Right lung (tissue), 5 donors: ENCODE results near the gene SMAD6. TPM values are rescaled to one million over a fixed set of nuclear protein-coding genes. Genes with fewer than 3 reads are reported as not detected.
"Not testable (repeated sequence)": the region's sequence is repeated elsewhere in the genome, so short reads cannot be mapped to it uniquely, and the experiment has no call there.

Experiments used
- DNase-seq, 2 donors: peaks; one replicate each; pipeline ENCODE4 v3.0.0-alpha.2; 2013
- polyA plus RNA-seq, 5 donors: library from polyadenylated mRNA; unstranded; fragments of 120-200 nt; gene quantifications; one replicate each; pipeline versions ENCODE4 v1.2.1 to v1.2.3, GENCODE V29; 2013; ENCODE audit warnings: inconsistent platforms in 1 of 5, low replicate concordance in 1 of 5; ENCODE audit not compliant: insufficient read length in 5 of 5, insufficient read depth in 1 of 5

The SMAD6 gene
- polyA plus RNA-seq, 5 donors, result 19.0 to 37.5 (median 31.4) TPM

DNA sequence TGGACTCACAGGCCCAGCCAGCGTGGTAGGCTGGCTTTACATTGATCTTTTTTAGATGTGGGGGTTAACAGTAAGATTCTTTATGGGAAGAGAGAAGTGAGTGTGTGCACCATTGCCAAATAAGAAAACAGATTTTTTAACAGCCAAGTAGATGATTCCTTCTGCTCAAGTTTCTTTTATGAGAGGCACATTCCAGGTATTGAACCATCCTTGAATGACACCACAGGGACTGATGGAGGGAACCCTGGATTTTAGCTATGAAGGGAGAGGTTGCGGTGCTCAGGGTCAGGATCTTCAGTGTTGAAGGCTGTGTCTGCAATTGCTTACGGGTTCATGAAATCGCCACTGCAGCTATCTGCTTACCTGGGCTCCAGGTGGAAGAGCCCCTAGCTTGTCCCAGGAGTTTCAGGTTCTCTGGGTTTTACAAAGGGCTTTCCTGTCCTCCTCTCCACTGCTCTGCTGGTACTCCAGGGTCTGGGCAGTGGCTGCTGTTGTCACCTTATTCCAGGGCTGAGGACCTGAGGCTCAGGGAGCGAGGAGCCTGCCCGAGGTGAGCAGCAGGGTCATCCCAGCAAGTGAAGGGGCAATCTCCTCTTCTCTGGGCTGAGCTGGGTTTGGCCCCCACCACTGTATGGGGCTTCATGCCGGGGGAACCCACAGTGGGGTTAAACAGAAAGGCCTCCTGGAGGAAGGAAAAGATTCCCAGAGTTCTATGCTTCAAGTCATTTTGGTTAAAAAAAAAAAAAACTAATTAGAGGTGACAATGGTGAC is 53.4 kb downstream of the SMAD6 start:
- DNase-seq, result no peak

DNA sequence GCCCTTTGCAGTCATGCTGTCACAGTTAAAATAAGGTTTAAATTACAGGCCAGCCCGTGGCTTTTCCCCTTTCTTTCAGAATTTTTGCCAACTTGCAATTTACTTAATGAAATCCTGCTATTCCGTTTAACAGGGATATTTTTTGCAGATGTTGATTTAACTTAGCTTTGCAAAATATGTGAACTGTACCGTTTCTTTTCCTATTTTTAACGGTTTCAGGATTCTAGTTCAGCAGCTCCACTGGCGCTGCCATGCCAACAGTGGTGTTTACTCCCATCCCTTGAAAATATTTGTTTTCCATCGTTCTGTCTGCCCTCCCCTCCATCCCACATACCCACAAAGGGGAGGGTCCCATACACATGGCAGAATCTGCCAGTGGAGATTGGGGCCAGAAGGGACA is 54.3 kb downstream of the SMAD6 start:
- no peak for DNase-seq

DNA sequence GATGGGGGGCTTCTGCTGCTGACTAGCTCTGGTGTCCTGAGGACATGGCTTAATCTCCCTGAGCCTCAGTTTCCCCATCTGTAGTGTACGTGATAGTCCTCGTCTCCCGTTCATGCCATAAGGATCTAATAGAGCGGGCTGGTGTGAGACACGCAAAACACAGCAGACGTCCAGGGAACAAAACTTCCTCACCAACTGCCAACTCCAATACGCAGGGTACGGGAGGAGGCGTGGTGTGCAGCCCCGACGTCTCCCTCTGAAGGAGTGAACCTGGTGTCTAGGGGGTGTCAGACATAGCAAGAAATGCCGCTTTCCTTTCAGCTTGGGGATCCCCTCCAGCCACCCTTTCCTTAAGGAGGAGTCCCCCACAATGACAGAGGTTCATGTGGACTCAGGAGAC is 55.0 kb downstream of the SMAD6 start:
- DNase-seq, result no peak

DNA sequence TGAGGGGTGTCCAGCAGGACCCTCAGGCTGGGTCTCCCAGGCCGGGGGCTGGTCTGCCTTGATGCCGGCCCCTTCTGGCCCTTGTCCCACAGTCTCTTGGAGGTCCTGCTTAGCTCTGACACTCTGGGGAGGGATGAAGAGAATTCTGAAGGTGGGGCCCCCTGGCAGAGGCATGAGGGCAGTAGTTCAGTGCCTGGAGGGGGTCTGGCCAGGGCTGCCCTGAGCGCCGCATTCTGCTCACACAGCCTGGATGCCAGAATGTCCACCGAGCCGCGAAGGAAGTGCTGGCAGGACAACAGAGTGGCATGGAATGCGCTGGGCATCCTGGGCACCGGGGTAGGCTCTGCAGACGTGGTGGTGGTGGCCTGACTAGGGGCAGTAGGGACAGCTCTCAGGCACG is 55.5 kb downstream of the SMAD6 start:
- no peak for DNase-seq

DNA sequence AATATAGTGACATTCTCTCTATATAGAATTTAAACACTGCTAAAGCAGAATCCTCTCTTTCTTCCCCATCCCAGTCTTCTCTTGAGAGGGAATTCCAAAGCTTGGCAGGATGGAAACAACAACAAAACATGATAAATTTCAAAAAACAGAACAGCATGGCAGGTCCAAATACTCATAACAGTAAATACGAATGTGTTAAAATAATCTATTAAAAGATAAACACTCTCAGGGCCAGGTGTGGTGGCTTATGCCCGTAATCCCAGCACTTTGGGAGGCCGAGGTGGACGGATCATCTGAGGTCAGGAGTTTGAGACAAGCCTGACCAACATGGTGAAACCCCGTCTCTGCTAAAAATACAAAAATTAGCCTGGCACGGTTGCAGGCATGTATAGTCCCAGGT is 56.2 kb downstream of the SMAD6 start:
- not testable (repeated sequence) for DNase-seq

DNA sequence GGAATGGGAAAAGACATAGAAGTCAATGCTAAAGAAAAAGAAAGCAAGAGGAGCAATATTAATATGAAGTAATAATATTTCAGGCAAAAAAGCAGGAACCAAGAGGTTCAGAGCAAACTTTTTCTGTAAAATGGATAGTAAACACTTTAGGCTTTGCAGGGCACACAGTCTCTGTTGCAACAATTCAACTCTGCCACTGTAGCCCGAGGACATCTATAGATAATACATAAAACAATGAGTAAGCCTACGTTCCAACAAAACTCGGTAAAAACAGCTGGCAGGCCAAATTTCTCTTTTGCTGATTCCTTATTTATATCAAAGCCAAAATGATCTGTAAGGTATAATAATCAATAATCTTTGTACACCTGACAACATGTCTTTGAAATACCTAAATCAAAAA is 56.8 kb downstream of the SMAD6 start:
- no peak for DNase-seq

DNA sequence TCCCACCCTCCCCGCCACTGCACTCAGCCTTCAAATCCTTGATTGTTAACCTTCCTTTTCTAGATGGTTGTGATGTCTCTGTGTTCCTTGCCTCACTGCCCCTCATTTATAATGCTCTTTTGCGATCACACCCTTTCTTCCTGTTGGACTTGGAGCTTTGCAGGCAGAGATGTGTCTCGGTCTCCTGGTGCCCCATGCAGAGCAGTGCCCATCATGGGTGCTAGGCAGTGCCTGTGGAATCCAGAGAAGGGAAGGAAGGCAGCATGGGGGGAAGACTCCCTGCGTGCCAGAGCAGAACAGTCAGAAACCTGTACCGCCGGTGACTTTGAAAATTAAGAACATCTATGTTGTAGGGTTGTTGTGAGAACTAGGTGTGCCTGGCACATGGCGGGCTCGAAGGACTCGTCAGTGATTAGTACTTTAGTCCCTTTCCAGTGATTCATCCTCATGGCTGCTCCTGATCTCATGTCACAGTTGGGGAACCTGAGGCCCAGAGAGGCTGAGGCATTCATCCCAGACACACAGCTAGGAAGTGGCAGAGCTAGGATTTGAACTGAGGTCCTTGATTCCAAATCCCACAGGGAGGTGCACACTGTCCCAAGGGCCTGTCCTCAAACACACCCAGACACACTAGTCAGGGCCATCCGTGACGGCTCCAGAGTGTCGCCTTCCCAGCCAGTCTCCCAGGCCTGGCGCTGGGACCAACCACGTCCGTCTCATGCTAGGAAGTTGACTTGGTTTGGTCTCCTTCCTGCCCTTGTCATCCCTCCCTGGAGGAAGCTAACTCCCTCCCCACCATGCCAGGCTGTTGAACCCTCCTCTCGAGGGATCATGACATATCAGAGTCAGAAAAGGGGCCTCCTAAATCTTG is 58.3 kb downstream of the SMAD6 start:
- no peak for DNase-seq

DNA sequence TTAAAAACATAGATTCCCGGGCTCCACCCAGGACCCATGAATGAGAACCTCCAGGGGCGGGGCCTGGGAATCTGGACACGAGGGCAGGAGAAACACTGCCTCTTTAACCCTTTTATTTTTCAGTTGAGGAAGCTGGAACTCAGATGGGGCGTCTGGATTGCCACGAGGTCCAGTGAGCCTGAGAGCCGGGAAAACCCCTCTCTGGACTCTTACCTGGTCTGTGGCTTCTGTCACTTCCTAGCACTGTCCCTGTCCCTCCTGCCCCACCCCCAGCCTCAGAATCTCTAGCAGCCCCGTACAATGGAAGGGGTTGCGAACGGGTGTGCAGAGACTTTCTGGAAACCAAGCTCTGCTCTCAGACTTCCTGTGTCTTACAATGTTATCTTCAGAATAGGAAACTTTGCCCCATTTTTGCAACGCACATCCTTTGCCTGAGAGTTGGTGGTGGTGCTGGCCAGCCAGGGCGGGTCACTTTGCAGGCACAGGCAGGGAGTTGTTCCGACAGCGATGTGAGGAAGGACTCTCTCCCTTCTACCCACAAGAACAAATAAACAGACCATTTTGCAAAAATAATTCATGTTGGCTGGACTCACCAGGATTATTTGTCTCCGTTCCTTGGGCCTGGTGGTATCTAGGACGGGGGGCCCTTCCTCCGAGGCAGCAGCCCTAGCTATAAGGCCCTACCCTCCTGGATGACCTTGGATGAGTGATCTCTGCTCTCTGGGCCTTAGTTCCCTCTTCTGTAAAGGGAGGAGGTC is 59.1 kb downstream of the SMAD6 start:
- DNase-seq, result no peak

DNA sequence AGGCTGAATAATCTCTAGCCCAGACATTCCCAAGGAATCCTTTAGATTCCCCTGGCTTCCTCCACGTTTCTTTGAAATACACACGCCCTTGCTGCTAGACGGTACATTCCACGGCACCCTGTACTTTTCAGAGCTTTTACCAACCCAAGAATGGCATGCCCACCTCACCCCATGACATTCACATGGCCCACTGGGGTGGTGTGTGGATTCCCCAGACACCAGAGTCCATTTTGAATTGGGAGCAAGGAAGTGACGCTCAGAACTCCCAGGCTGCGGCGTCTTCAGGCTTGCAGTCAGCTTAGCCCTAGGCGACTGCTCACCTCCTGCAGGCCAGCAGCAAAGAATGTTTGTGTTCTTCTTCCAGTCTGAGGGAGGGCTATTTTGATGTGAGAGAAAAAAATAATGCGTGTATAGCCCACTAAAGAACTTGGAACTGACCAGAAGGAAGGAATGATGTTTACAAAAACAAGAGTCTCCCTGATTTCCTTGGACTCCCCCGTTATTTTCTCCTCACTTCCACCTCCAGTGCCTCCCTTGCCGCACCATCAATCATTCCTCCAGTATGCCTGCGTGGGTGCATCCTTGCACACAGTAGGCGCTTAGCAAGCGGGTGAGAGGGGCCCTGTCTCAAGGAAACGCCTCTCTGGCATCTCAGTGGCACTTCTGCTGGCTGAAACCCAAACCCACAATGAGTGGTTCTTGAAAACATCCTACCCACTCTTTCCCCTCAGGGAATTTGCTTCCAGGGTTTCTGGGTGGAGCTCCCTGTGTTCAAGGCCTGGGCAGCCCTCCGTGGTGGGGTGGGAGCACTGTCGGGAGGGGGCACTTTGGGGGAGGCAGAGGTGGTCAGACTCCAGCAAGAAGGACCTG is 59.9 kb downstream of the SMAD6 start:
- no peak for DNase-seq

DNA sequence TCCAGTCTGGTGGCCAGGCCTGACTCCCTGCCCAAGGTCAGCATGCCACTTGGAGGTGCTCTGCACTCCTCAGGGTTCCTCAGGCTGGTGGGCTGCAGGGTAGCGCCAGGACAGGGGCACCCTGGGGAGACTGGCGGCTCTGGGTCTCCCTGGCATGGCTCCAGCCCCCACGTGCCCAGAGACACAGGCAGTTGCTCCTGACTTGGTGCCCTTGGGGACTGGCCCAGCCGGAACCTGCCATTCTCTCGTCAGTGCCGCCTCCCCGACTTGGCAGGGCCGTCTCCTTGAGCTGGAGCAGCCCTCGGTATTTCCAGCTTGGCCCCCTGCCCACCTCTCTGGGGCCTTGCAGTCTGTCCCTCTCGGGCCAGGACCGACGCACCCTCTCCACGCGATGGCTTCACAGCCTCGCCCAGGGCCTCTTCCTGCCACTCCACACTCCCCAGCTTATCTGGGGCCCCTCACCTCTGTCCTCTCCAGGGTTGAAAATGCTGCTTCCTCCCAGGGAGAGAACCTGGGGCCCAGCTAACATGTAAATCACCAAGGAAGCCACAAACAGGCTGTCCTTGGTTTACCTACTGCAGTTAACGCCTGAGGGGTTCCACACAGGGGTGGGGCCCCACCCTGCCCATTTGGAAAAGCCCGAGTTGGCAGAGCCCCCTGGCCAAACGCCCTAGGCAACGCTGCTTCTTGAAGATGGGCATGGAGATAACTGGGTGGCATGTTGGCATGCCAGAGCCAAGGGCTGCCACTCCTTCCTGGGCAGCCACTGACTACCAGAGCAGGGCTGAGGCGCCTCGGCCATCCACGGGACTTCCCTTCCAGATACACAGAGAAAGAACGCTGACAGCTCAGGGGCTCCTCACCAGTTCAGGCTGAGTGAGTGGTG is 61.4 kb downstream of the SMAD6 start:
- peak; percentile 73 to 81 for DNase-seq

DNA sequence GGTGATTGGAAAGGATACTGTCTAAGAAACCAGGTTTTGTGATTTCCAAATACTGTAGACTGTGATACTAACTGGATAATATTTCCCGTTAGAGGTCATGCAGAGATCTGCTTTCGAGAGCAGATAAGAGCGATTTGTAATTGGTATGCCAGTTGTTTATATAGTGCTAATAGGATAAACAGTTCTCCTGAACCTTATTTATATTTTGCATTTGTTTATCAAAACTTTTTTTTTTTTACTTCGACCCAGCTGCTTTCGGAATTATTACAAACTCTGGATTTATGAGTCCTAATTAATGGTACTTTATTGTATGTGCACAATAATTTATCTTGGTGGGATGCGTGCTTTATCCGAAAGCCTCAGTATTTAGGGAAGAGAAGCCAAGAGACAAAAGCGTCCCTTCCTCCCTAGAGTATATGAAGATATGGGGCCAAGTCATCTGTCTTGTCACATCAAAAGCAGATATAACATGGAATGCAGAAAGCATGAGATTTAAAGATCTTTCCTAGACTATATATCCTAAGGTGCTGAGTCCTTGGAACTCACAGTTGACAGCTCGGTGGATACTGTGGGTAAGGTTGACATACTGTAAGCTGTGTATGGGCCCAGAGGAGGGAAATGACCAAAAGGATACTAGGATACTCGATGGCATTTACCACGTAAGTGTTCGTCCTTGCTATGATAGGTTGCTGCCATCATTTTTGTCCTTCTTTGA is 62.2 kb downstream of the SMAD6 start:
- no peak for DNase-seq

DNA sequence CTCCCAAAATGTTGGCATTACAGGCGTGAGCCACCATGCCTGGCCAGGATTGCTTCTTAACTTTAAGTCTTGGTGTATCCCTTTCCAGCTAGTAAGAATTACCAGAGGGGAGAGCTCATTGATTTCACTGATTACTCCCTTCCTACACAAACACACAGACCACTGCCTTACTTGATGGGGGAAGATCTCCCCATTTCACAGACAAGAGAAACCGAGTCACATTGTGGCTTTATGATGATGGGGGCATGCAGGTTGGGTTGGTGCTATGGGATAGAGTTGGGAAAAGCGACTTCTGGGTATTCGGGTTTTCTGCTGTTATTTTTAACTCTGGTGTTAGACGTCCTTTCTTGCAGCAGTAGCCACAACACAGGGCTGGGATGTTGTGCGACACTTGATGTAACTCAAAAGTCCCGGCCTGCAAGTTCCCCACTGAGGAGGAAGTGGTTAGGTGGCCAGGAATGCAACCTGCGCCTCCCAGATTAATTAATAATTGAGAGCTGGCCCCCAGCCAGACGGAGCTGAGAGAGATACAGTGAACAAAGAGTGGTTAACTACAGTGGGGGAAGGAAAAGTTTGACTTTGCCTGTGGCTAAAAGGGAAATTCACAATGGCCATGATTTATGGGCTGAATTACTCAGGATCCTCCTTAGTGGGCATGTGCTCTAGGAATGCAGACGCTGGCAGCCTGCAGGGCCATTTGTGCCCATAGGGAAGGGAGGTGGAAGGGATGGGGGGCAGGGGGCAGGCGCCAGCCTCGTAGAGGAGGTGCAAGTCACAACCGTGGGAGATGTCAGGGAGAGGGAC is 63.6 kb downstream of the SMAD6 start:
- DNase-seq, result peak; percentile 74 to 80

DNA sequence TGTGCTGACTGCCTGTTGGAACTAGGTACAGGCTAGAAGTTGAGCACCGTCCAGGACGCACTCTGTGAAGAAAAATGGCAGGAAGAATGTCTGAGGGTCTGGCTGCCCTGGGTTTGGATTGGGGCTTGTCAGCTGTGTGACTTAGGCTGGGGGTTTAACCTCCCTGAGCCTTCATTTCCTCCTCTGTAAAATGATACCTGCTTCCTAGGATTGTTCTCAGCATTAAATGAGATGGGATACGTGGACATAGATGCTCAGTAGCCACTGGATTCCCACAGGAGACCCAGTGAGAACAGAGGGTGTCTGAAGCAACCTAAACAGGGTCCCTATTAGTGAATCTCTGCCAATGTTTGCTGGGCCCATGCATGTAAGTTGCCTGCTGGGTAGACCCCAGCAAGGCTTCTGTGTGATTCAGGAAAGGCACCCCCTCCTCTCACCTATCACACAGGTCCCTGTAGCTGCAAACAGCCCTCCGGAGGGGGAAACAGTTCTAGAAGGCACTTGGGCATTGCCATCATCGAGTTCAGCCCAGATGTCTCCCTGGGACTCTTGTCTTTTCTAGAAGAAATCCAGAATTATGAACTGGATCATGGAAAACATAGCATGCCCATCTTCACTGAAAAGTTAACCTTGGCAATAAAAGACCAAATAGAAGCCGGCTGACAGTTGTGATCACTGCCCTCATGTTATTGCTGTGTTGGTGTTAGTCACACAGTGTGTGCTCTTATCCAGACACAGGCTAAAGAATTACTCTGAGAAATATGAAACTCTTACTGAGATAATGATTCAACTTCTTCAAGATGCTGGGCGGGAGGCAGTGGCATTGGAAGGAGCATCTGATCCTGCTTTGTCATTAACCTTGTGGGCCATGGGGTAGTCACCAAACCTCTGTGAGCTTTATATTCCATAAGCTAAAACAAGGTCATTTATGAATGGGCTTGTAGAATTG is 64.5 kb downstream of the SMAD6 start:
- no peak for DNase-seq

DNA sequence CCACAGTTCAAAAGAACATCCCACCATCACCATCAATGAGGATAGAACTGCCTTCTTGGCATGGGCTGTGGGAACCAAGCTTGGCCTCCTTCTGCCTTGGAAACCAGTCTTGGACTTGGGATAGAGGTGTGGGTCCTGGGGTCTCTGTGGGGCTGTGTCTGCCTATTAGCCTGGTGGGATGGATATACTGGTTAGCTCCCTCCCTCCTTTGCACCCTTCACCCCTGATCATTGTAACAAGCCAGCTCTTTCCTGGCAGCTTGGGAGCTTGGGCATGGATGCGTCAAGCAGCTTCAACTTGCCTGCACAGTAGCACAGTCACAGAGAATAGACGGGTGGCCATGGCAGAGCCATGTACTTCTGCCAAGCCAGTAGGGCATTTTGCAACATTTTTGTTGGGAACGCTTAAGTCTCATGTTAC is 65.2 kb downstream of the SMAD6 start:
- no peak for DNase-seq

DNA sequence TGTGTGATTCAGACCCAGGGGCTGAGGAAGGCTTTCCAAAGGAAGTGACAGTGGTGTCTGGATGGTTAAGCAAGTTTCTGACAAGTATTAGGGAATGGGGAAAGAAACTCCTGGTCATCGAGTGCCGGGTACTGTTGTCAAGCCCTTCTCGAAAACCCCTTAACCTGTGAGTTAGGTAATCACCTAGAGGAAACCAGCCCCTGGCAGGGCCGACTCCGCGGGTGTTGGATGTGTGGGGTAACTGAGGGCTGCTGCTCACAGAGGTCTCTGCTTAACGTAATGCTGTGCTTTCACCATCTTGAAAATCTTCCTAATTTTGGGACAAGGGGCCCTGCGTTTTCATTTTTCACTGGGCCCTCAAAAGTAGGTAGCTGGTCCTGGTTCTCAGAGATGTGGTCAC is 67.0 kb downstream of the SMAD6 start:
- DNase-seq, result no peak

DNA sequence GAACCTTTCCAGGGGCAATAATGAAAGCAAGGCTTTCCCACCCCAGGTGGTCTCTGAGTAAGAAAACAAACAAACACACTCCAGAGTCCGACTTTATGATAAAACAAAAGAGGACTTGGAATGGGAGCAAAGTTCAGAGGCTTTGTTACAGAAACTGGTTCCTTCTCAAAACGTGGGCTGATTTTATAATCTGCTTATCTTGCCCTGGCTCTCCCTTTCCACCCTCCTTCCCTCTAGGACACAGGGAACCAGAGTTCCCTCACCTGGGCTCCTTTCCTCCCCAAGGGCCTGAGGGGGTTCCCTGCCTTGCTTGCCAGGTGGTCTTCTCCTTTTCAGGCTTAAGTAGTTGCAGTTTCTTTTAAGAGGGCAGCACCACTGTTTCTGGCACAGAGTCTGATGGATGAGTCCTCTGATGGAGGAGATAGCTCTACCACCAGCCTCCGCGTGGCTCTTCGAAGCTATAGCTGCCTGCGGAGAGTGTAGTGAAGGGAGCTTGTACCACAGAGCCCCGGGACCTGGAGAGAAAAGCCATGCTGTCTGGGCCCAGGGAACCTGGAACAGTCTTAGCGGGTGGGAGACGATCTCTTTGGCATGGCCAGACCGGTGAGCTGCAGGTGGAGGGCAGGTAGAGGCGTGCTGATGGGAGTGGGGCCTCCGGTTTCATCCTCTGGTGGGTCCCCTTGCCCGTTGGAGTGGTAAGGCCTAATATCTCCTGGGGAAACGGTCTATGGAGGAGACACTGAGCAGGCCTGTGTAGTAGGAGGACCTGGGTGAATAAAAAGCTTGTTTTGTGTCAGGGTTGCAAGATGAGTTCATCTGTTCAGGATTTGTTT is 68.7 kb downstream of the SMAD6 start:
- DNase-seq, result no peak

DNA sequence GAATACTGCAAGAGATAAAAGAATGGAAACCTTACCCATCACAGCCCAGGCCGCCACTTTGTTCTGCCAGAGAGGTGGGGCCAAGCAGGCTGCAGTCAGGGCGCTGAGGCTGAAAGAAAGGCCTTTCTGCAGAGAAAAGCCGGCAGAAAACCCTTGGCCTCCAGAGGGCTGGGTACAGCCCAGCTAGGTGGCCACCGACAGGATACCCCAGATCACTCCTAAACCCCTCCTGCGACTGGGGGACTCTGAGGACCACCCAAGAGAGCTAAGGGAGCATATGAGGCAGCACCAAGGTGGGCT is 69.3 kb downstream of the SMAD6 start:
- DNase-seq, result no peak
